Calu3 (cell line): Measurements from ENCODE around the gene KRT78. TPM values are rescaled to one million over a fixed set of nuclear protein-coding genes. Genes with fewer than 3 reads are reported as not detected.

Source experiments
- BruUV-seq: library from RNA; stranded (reverse); fragments of 400-500 nt; replicated peaks from 2 replicates; lab custom pipeline; 2021; lab: Mats Ljungman, UMichigan
- CTCF ChIA-PET: fragments of 300-600 bp; sonication (Branson Sonifier 250); formaldehyde crosslinking; loops from one replicate; lab custom pipeline; 2022; ENCODE audit warnings: antibody characterized with exemption; lab: Charles Lee
- DNase-seq: peaks from one replicate; pipeline ENCODE4 v3.0.0; 2022
- H3K27ac Mint-ChIP-seq: one replicate; pipeline ENCODE4 v1.8.0; 2022; ENCODE audit warnings: mixed read lengths; ENCODE audit not compliant: unreplicated experiment
- H3K27me3 Mint-ChIP-seq: one replicate; pipeline ENCODE4 v1.8.0; 2022; ENCODE audit warnings: mixed read lengths; ENCODE audit not compliant: unreplicated experiment
- H3K36me3 Mint-ChIP-seq: one replicate; pipeline ENCODE4 v1.8.0; 2022; ENCODE audit warnings: mild to moderate bottlenecking, moderate library complexity, mixed read lengths; ENCODE audit not compliant: insufficient read depth, unreplicated experiment
- H3K4me1 Mint-ChIP-seq: one replicate; pipeline ENCODE4 v1.8.0; 2022; ENCODE audit warnings: mild to moderate bottlenecking, low read depth, mixed read lengths; ENCODE audit not compliant: unreplicated experiment
- H3K4me3 Mint-ChIP-seq: one replicate; pipeline ENCODE4 v1.8.0; 2022; ENCODE audit warnings: mild to moderate bottlenecking, low read depth, moderate library complexity, mixed read lengths; ENCODE audit not compliant: unreplicated experiment
- H3K9me3 Mint-ChIP-seq: one replicate; pipeline ENCODE4 v1.8.0; 2022; ENCODE audit warnings: low read depth, mixed read lengths; ENCODE audit not compliant: unreplicated experiment
- intact Hi-C: fragments of 100-400 bp; cut with micrococcal nuclease; formaldehyde crosslinking; loops from one replicate; pipeline ENCODE4 v1.10.0; 2022; ENCODE audit not compliant: unreplicated experiment
- total RNA-seq: library from RNA; stranded (reverse); gene quantifications from 2 replicates; pipeline ENCODE4 v1.2.3, GENCODE V29; 2022
- TF ChIP-seq, protein P1 (sequence below): fragments of 200-600 bp; IDR thresholded peaks from one replicate; pipeline ENCODE4 v1.8.0; 2022; ENCODE audit warnings: antibody characterized with exemption; ENCODE audit not compliant: unreplicated experiment

Gene KRT78
- total RNA-seq, 1 experiment from 2014 or later = 0.59 TPM

DNA sequence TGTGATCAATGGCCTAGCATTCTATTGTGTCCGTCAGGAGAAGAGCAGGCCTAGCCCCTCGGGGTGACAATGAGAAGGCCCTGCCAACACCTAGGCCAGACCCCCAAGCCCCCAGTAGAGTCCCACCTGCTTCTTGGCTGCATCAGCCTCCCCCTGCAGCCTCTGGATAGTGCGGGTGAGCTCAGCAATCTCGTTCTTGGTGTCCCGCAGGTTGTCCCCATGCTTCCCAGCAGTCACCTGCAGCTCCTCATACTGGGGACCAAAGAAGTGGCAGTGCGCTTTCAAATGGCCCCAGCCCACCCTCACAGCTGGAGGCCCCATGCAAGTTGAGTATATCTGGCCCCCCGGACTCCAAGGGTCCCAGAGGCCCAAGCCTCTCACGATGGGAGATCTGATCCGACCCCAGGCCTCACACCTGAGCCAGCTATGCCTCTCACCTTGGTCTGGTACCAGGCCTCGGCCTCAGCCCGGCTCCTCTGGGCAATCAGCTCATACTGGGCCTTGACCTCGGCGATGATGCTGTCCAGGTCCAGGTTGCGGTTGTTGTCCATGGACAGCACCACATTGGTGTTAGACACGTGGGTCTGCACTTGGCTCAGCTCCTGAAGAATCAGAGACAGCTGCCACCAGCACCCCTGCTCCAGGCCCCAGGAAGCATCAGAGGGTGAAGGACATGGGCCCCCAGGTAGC, 24.9 kb downstream of the KRT78 start:
- no TSS peak for BruUV-seq
- no peak overlapping the region for H3K27ac Mint-ChIP-seq
- peaks cover 13% of the 10 kb centered on the region for H3K27me3 Mint-ChIP-seq
- TF ChIP-seq, protein P1, sequence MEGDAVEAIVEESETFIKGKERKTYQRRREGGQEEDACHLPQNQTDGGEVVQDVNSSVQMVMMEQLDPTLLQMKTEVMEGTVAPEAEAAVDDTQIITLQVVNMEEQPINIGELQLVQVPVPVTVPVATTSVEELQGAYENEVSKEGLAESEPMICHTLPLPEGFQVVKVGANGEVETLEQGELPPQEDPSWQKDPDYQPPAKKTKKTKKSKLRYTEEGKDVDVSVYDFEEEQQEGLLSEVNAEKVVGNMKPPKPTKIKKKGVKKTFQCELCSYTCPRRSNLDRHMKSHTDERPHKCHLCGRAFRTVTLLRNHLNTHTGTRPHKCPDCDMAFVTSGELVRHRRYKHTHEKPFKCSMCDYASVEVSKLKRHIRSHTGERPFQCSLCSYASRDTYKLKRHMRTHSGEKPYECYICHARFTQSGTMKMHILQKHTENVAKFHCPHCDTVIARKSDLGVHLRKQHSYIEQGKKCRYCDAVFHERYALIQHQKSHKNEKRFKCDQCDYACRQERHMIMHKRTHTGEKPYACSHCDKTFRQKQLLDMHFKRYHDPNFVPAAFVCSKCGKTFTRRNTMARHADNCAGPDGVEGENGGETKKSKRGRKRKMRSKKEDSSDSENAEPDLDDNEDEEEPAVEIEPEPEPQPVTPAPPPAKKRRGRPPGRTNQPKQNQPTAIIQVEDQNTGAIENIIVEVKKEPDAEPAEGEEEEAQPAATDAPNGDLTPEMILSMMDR = no peak
- no peaks in the 10 kb centered on the region for H3K36me3 Mint-ChIP-seq
- DNase-seq = no peak
- H3K4me1 Mint-ChIP-seq = peaks cover 15% of the 10 kb centered on the region
- no peak overlapping the region for H3K4me3 Mint-ChIP-seq
- CTCF ChIA-PET = no interaction called here
- intact Hi-C loops = no loop called here
- no peaks in the 10 kb centered on the region for H3K9me3 Mint-ChIP-seq

DNA sequence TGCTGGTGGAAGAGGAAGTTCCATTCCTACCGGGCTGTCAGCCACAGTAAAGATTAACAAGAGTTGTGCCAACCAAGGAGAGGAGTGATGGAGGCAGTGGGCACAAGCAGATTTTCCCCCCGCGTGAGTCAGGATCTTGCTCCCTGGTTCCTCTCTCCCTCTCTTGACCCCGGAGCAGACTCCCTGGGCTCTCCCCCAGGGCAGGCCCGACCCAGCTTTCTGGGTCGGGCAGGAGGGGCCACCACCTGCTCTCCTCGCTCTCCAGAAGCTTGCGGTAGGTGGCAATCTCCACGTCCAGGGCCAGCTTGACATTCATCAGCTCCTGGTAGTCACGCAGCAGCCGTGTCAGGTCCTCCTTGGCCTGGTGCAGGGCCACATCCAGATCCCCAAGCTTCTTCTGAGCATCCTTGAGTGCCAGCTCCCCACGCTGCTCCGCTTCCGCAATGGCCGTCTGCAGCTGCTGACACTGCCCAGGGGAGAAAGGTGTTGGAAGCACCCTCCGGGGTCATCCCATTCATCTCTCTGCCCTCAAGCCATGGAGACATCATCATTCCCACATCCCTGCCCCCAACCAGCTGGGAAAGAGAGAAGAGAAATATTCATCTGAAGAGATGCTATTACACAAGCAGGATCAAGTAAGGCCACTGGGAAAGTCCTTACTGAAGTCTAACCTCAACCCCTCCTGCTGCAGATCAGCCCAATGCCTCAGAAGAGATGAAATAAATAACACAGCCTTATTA, 25.9 kb downstream of the KRT78 start:
- H3K36me3 Mint-ChIP-seq = no peaks in the 10 kb centered on the region
- BruUV-seq = no TSS peak
- no peak for DNase-seq
- CTCF ChIA-PET = no interaction called here
- no peak overlapping the region for H3K27ac Mint-ChIP-seq
- intact Hi-C loops = no loop called here
- peaks cover 21% of the 10 kb centered on the region for H3K27me3 Mint-ChIP-seq
- TF ChIP-seq, protein P1 = no peak
- no peaks in the 10 kb centered on the region for H3K9me3 Mint-ChIP-seq
- H3K4me3 Mint-ChIP-seq = no peak overlapping the region
- H3K4me1 Mint-ChIP-seq = peaks cover 15% of the 10 kb centered on the region

DNA sequence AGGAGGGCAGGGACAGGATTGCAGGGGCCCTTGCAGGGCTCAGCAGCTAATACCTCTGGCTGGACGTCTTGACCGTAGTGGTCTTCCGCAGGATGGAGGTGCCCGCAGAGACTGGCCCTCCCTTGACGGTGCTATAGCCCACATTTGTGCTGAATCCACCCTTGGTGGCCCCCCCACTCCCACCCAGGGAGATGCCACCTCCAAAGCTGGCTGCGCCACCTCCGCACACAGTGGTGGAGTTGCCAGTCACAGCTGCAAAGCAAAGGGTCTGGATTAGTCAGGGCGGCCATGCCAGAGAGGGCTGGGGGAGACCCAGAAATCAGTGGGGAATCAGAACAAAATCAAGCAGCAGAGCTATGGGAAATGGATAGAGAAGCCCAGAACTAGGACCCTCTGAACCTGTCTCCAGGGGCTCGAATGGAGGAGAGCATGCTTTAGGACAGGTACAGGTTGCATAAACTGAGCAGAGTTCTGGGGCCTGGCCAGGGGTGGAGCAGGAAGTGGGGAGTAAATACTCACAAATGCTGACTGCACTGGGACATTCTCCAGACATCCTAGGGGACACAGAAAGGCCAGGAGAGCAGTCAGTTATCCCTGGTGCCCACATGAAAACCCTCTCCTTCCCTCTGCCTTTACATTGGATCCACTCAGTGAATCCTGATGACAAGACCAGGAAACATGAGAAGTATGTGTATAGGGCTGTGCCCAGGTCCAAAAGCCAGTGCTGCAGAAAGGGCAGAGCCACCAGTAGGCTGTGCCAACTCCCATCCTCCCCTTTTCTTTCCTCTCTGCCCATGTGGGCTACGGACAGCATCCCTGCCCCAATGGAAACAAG, 26.8 kb downstream of the KRT78 start:
- Mint-ChIP-seq H3K4me3 (no peak overlapping the region), H3K9me3 (no peaks in the 10 kb centered on the region), H3K4me1 (peaks cover 15% of the 10 kb centered on the region), H3K27me3 (peaks cover 30% of the 10 kb centered on the region), H3K36me3 (no peaks in the 10 kb centered on the region), H3K27ac (no peak overlapping the region)
- no TSS peak for BruUV-seq
- intact Hi-C loops = no loop called here
- CTCF ChIA-PET = no interaction called here
- peak; percentile 5 for DNase-seq
- TF ChIP-seq, protein P1 = no peak

DNA sequence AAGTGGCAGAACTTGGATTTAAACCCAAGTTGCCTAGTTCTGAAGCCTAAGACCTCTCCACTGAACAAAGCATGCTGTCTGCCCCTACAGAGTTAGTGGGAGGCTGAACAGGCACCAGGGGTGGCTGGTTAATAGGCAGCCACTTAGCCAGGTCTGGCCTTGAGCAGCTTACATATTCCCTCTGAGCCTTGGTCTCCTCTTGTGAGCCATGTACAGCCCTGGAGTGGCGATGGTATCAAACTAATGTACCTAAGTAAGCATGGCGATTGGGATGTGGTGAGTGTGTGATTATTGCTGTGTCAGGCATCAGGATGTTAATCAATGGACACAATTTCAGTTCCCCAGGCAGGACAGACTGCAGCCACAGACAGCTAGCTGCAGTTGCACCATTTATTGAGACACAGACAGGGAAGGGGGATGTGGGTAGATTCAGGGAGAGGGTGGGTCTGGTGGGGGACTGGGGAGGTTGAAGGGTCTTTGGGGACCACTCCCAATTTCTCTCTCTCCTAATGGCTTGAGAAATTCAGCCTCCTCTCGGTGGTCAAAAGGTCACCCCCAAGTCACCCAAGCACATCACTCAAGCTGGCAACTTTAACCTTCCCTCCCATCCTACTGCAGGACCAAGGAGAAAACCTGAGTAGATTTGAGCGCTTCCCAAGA, 27.6 kb downstream of the KRT78 start:
- TF ChIP-seq, protein P1 = no peak
- no peak for DNase-seq
- BruUV-seq = no TSS peak
- H3K36me3 Mint-ChIP-seq = no peaks in the 10 kb centered on the region
- CTCF ChIA-PET = no interaction called here
- no peaks in the 10 kb centered on the region for H3K9me3 Mint-ChIP-seq
- intact Hi-C loops = no loop called here
- no peak overlapping the region for H3K4me3 Mint-ChIP-seq
- H3K27ac Mint-ChIP-seq = no peak overlapping the region
- peaks cover 15% of the 10 kb centered on the region for H3K4me1 Mint-ChIP-seq
- H3K27me3 Mint-ChIP-seq = peaks cover 33% of the 10 kb centered on the region
